HG03108 (cell line): ENCODE results near the gene KCNT1.

Experiments
- ATAC-seq: cut with Tn5 transposase; IDR thresholded peaks from one replicate; pipeline ENCODE4 v1.9.1; 2021; ENCODE audit warnings: moderate library complexity; ENCODE audit not compliant: unreplicated experiment

KCNT1 gene

DNA sequence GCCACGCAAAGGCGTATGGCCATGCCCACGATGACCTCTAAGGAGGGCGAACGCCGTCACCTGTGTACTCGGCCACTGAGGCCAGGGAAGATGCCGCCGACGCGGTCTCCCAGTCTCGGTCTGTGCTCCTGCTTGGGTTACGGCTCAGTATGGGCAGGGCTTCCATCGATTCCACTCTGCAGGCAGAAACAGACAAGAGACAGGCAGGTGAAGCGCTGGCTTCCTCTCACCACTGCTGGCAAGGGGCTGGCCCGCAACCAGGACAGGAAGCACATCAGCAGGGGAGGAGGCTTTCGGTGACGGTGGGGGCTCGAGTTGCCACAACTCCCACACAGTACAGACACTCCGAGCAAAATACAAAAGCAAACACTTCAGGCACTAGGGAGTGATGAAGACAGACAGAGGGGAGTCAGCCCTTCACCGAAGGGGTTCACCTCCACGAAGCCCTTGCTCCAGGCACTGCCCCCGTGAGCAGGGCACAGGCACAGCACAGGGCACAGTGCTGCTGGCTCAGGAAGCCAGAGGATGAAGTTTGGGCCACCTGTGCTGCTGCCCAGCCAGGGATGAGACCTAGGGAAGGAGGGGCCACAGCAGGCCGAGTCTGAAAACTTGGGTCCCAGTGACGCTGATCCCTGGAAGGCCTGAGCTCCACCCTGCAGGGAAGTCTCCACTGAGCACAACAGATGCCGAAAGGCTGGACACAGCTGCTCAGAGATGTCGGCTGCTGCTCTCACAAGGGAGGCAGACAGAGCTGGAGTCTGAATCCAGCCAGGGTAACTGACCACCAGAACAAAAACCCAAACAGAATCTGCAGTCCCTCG lies 114.1 kb downstream of the KCNT1 start:
- no peak for ATAC-seq

DNA sequence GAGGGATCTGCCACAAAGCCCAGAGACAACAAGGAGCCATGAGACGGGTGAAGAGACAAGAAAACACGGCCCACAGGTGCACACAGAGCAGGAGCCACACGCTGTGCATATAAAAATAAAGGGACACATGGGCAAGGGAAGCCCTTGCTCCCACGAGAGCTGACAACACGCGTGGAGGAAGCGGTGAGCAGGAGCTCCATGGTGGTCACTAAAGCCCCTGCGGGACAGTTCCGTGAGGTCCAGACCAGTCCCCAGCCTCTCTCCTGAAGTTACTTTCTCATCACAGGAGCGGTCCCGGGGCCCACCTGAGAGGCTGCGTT lies 114.6 kb downstream of the KCNT1 start:
- no peak for ATAC-seq

DNA sequence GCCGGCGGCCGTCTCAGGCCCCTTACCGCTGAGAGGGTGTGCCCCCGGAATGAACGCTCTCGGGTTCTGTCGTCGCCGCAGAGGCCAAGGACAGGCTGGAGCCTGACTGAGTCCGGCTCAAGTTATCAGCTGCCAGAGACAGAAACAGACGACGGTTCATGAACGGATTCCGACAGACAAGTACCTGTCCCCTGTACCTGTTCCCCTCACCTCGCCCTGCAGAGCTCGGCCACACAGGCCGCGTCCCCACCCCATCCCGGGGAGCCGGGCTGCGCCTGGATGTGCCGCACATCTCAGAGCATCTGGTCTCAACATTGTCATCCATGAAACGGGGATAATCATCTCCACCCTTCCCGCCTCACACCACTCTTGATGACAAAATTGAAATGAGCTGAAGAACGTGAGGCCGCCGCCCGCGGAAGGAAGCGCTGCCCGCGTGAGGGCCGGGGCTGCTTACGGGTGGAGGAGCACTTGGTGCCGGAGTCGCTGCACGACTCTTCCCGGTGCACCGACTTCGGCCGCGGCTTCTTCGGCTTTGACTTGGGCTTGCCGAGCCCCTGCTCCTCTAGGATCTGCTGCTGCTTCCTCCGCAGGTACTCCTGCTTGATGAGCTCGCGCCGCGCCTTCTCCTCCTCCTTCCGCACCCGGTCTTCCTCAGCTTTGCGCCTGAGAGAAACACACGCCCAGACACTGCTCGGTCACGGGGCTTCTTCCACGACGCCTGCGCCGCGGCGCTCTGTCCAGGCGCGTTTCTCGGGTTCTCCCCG lies 116.1 kb downstream of the KCNT1 start:
- ATAC-seq, result no peak

DNA sequence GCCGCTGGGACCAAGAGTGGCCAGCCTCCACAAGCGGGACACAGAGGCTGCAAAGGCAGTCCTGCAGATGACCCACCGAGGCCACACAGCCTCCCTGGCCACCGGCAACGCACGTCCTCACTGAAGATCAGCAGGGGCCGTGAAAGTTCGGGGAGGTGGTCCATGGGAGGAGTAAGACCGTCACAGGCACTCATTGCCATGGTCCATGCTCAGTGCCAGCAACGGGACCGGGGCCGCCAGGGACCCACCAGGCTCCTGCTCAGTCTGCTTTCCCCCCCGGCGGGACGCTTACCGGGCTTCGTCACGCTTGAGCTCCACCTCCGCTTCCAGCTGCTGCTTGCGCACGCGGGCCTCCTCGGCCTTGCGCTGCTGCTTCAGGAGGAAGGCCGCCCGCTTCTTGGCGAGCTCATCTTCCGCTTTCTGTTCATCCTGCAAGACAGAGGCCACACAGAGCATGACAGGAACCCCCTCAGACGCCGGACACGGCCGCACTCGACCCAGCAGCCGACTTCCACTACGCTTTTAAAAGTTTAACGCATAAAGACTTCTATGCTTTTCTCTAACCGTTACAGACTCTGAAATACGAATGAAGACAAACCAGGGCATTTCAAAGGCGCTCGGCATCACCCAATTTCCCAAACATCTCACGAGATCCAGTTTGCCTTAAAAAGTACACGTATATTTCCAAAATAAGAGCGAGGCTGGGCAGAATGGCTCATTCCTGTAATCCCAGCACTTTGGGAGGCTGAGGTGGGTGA lies 116.9 kb downstream of the KCNT1 start:
- no peak for ATAC-seq

DNA sequence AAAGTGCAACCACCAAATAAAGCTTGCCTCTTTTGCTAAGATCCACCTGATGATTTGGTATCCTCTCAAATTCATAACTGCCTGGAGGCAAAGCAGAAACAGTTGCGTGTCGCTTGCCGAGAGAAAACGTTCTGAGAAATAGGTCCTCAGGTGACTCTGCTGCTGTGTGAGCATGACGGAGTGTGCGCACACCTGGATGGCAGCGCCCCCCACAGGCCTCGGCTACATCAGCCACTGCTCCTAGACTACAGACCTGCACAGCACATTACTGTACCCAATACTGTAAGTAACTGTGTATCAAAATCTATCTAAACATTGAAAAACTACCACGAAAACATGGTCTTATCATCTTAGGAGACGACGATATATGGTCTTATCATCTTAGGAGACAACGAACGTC lies 117.9 kb downstream of the KCNT1 start:
- ATAC-seq, result no peak

DNA sequence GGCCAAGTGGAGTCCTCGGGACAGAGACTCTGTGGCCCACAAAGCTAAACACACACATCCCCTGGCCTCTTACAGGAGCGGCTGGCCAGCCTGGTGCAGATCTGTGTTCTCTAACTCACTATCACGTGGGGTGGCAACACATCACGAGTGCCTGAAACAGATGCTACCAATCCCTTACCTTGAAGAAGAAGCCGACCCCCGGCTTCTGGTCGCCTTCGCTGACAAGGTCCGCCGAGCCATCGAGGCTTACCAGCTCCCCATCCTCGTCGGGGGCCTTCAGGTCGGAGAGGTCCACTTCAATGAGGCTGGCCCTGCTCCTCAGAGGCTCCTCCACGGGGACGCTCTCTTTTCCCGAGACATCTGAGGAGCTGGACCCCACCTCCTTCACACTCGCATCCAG lies 118.7 kb downstream of the KCNT1 start:
- ATAC-seq, result no peak

DNA sequence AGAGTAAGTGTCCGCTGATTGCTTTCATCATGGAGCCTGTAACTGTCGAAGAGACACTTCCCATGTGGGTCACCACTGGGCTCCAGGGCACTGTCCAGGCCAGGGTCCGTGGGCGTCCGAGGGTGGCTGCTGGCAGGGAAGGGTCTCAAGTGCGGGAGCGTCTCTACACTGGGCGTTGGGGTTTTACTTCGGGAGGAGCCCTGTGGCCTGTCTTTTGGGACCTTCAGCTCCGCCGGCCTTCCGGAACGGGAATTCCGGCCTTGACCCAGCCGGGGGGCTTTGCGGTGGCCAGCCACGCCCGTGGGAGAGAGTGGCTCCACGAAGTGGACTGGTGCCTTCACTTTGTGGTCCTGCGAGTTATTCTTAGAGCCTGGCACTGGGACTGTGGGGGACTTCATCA lies 119.1 kb downstream of the KCNT1 start:
- ATAC-seq, result no peak

DNA sequence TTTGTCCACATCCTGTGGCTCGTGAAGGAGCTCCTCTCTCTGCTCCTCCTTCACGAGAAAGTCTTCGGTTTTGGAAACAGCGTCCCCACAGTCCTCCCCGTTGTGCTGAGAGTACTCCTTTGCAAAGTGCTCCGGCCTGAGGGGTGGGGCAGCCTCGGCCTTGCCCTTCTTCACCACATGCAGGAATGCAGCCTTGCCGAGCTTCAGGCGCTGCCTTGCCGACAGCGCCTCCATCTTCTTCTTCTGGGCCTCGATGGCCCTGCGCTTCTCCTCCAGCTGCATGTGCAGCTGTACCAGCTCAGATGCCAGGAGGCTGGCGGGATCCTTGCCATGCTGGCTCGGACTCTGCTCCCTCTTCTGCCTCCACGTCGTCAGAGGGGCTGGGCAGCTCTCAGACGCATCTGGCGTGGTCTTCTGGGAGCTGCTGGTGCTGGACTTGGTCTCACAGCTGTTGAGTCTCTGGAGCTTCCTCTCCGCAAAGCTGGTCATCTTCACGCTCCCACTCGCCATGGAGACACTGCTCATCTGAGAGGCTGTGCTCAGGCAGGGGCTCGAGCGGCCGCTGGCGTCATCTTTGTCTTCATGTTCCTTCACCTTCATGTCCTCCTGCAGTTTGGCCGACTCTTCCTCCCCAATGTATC lies 119.9 kb downstream of the KCNT1 start:
- ATAC-seq, result no peak

DNA sequence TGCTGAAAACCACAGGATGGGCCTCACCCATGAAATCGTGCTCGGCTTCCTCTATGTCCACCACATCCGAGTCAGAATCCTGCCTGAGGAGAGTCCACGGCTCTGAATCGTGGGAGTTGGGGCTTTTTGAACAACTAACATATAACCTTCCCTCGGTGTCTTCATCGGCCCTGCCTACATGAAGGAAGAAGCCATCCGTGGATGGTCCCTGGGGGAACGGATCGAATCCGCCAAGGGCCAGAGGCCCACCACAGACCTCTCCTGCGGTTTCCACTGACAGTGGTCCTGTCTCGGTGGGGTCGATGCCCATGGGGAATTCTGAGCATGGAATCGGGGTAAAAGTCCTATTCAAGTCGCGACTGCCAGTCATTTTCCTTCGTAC lies 120.4 kb downstream of the KCNT1 start:
- ATAC-seq, result no peak

DNA sequence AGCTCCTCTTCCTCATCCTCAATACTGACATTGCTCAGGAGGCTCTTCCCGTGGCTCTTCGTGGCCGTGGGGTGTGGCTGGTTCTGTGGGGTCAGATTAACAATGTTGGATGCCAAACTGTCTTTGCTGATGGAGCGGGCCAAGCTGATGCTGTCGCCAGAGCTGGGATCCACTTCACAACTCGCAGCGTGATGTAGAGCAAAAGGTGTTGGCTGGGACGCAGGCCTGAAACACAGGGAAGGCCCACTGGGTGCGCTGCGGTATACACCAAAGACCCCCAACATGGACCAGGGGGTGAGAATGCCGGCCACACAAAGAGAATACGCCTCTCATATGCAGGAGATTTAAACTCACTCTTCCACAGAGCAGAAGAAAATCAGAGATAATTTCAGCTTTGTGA lies 121.1 kb downstream of the KCNT1 start:
- no peak for ATAC-seq

DNA sequence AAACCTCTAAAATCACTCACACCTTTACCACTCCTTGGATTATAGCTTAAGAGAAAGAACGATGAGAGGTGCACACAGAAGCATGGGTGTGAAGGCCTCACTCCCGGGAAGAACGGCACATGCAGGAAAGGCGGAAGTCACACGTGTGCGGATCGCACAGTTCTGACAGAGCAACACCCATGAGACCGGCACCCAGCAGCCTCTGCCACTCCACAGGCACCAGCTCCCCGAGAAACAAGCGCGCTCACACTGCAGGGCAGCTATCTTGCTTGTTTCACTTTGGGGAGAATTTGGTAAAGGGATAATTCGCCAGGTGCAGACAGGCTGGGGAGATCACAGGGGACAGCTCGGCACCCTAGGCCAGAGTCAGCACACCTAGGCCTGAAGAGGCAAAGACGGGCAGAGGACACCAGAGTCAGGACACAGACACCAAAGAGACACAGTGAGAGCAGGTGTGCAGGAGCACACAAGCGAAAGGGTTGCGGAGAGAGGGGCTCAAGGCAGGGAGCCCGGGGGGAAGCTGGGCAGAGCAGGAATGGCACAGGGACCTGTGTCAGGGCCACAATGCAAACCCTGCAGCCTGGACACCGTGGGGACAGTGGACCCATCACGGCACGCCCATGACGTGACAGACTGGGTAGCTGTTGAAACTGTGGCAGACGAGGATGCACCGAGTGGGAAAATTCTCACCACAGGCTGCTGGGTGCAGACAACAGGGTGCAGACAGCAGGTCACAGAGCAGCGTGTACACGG lies 123.6 kb downstream of the KCNT1 start:
- ATAC-seq, result no peak

DNA sequence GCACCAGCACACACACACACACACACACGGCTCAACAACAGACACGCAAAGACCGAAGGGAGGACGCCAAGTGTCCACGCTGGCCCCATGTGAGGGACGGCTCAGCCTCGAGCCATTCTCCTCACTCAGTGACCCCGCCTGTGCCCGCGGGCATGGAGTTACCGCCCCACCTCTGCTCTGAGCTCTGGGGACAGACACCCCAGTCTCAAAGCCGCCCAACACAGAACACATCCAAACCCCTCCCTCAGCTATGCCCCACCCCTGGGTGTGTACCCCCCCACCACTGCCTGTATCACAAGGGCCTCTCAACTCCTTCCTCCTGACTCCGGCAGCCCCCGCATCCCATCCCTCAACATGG lies 124.2 kb downstream of the KCNT1 start:
- ATAC-seq, result no peak

DNA sequence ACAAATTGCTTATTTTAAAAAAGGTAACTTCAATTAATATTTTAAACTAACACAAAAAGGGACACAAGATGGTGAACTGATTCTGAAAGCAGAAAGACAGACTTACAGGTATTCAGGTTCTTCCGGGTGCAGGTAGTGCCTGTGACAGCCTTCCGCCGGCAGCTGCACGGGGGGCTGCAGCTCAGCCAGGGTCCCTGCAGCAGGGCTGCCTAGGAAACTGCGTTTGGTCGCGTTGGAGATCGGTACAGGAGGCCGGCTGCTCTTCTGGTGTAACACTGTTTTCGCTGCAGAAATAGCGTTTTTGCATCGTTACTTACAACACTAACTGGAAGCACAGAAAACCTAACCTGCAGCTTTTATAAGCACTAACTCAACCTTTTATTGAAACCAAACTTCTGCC lies 125.3 kb downstream of the KCNT1 start:
- ATAC-seq, result no peak

DNA sequence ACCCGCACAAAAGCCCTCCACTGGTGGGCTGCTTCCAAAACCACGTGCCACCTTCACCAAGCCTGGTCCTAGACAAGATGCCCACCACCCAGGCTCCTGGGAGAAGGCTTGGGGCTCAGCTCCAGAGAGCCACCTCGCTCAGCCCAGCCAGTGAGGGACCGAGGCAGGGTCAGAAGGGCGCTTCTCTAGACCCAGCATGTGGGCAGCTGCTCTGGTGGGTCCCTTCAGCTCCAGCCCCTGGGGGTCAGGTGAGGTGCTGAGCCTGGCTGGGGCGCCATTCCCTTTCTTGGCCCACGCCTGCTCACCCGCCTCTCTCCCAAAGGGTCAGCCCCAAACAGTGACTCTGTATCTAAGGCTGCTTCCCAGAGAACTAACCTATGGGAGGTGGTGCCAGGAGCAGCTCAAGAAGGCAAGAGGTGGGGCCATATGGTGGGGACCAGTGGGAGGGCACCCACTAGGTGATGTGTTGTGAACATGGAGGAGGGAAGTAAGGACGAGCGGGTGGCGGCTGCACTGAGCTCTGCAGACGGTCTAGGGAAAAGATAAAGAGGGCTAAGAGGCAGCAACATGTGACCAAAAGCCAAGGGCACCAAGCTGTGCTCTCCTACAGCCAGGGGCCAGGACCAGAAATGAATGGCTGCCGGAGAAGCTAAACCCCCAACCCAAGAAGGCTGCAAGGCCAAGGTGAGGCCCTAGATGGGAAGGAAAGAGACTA lies 126.0 kb downstream of the KCNT1 start:
- ATAC-seq, result no peak

DNA sequence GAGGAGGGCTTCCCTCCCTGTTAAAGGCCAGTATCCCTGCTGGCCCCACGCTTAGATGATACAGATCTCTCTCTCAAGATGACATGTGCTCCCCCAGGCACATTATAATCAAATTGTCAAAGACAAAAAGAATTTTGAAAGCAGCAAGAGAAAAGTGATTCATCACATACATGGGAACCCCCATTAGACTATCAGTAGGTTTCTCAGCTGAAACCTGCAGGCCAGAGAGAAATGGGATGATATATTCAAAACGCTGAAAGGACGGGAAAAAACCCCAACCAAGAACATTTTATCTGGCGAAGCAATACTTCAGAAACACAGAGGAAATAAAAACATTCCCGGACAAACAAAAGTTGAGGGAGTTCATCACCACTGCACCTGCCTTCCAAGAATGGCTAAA lies 126.7 kb downstream of the KCNT1 start:
- no peak for ATAC-seq

DNA sequence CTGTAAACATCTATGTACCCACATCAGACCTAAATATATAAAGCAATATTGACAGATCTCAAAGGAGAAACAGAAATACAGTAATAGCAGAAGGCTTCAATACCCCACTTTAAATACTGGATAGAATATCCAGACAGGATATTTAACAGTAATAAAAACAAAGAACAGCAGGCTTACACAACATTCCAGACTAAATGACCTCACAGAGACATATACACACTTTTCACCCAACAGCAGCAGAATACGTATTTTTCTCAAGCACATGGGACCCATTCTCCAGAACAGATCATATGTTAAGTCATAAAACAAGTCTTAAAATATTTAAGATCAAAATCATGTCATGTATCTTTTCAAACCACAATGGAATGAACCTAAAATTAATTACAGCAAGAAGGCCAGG lies 128.5 kb downstream of the KCNT1 start:
- ATAC-seq, result no peak

DNA sequence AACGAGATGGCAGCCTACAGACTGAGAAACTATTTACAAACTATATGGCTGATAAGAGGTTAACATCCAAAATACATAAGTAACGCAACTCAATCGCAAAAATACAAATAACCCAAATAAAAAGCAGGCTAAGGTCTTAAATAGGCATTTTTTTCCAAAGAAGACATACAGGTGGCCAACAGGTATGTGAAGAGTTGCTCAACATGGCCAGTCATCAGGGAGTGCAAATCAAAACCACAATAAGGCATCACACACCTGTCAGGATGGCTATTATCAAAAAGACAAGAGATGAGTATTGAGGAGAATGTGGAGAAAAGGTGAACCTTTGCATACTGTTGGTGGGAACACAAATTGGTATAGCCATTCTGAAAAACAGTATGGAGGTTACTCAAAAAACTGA lies 131.9 kb downstream of the KCNT1 start:
- ATAC-seq, result no peak

DNA sequence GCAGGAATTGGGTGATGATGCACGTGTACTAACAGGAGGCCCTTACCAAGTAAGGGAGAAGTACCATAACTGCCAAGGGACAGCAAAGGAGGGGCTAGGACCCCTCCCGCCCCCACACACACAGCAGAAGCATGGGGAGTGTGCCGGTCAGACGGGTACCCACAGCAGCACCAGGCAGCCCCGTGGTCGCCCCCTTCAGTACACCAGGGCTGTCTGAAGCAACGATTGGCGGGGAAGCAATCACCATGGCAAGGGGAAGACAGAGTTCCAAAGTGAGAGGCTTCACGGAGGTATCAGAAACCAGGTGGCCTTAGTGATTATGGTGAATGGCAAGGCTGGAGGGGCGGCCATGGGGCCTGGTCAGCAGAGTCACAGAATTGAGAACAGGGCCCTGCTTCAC lies 133.1 kb downstream of the KCNT1 start:
- ATAC-seq, result no peak

DNA sequence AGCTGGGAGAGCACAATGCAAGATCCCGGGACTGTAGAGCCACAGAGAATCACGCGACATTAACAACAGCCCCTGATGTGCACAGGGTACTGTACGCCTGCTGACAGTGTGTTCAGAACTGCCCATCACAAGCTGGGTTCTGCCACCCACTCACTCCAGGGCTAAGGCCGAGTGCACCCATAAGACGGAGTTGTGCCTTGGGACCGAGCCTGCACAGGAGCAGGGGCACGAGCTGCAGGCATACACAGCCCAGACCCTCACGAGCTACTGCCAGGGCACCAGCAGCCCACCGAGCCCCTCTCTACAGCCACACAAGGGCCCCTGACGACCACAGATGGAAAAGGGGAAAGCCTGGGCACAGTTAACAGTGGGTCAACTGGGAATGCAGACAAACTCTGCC lies 137.5 kb downstream of the KCNT1 start:
- ATAC-seq, result no peak

DNA sequence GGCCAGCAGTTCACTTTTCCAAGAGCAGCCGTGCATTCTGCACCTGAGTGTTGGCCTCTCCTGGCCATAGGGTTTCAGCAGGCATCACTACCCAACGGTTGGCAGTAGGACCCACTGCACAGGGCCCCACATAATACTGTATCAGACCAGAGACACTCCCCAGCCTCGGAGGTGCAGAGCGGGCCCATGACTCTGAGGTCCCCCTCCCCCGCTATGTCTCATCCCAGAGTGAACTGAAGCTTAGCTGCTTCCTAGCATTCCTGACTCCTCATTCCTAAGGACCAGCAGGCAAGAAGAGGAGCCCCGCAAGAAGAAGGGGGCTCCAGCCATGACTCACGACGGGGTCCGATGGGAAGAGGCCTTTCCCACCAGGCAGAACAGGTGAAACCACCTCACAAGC lies 138.1 kb downstream of the KCNT1 start:
- ATAC-seq, result no peak
